WTC11 (cell line): Measurements from ENCODE around the gene ENTREP1. TPM values are rescaled to one million over a fixed set of nuclear protein-coding genes. Genes with fewer than 3 reads are reported as not detected.

Experiments used
- ATAC-seq: fragments of 200-7000 bp; cut with Tn5 transposase; 2 replicates; pipeline ENCODE4 v1.10.0; 2021; ENCODE audit warnings: mild to moderate bottlenecking, moderate library complexity
- CTCF ChIA-PET: fragments of 300-600 bp; sonication (Branson Sonifier 250); formaldehyde crosslinking; loops from one replicate; lab custom pipeline; 2021; ENCODE audit warnings: antibody characterized with exemption; lab: Charles Lee
- POLR2A ChIA-PET: fragments of 350-600 bp; sonication (Branson Sonifier 250); formaldehyde crosslinking; loops from one replicate; lab custom pipeline; 2021; ENCODE audit warnings: antibody characterized with exemption; lab: Charles Lee
- DNase-seq: peaks from one replicate; pipeline ENCODE4 v3.0.0; 2021; ENCODE audit warnings: low spot score
- H3K27ac Mint-ChIP-seq: 2 replicates; pipeline ENCODE4 v1.8.0; 2021; ENCODE audit warnings: mixed read lengths
- H3K27me3 Mint-ChIP-seq: 2 replicates; pipeline ENCODE4 v1.8.0; 2021; ENCODE audit warnings: low read depth, mild to moderate bottlenecking, moderate library complexity, mixed read lengths
- H3K36me3 Mint-ChIP-seq: 2 replicates; pipeline ENCODE4 v1.8.0; 2021; ENCODE audit warnings: mixed read lengths
- H3K4me1 Mint-ChIP-seq: 2 replicates; pipeline ENCODE4 v1.8.0; 2022; ENCODE audit warnings: mixed read lengths
- H3K4me3 Mint-ChIP-seq: 2 replicates; pipeline ENCODE4 v1.8.0; 2021; ENCODE audit warnings: mild to moderate bottlenecking, moderate library complexity, mixed read lengths
- H3K9me3 Mint-ChIP-seq: 2 replicates; pipeline ENCODE4 v1.8.0; 2021; ENCODE audit warnings: mixed read lengths
- ESRRA ChIP-seq: sonication (generic); formaldehyde crosslinking; IDR thresholded peaks from 2 replicates; pipeline ENCODE4 v1.8.1; 2022; ENCODE audit warnings: mild to moderate bottlenecking, missing genetic modification reagents, borderline replicate concordance
- ETV6 ChIP-seq: sonication (generic); formaldehyde crosslinking; IDR thresholded peaks from 2 replicates; pipeline ENCODE4 v1.8.1; 2022; ENCODE audit warnings: mild to moderate bottlenecking, missing genetic modification reagents
- GTF2I ChIP-seq: fragments of 250-450 bp; sonication (Bioruptor Pico); conservative IDR thresholded peaks from 2 replicates; pipeline ENCODE4 v1.4.0; 2021; ENCODE audit warnings: mild to moderate bottlenecking
- IRF2 ChIP-seq: sonication (generic); formaldehyde crosslinking; IDR thresholded peaks from 2 replicates; pipeline ENCODE4 v1.8.0; 2022; ENCODE audit warnings: low read depth, missing genetic modification reagents, borderline replicate concordance
- KAT7 ChIP-seq: sonication (generic); formaldehyde crosslinking; IDR thresholded peaks from 2 replicates; pipeline ENCODE4 v1.8.1; 2023; ENCODE audit warnings: missing genetic modification reagents, mild to moderate bottlenecking, borderline replicate concordance
- NFATC4 ChIP-seq: fragments of 250-450 bp; sonication (Bioruptor Pico); IDR thresholded peaks from 2 replicates; pipeline ENCODE4 v1.9.0; 2021; ENCODE audit warnings: mild to moderate bottlenecking
- NR1H2 ChIP-seq: sonication (generic); formaldehyde crosslinking; IDR thresholded peaks from 2 replicates; pipeline ENCODE4 v1.9.0; 2021; ENCODE audit warnings: mild to moderate bottlenecking, moderate library complexity, missing genetic modification reagents
- TEAD1 ChIP-seq: sonication (generic); formaldehyde crosslinking; IDR thresholded peaks from 2 replicates; pipeline ENCODE4 v1.8.0; 2022; ENCODE audit warnings: mild to moderate bottlenecking, missing genetic modification reagents
- TEAD4 ChIP-seq: sonication (generic); formaldehyde crosslinking; IDR thresholded peaks from 2 replicates; pipeline ENCODE4 v1.8.0; 2022; ENCODE audit warnings: mild to moderate bottlenecking, missing genetic modification reagents
- ZNF317 ChIP-seq: sonication (generic); formaldehyde crosslinking; IDR thresholded peaks from 2 replicates; pipeline ENCODE4 v1.8.1; 2023; ENCODE audit warnings: low read depth, mild to moderate bottlenecking, moderate library complexity, missing genetic modification reagents, borderline replicate concordance
- ZNF416 ChIP-seq: fragments of 250-450 bp; sonication (Bioruptor Pico); IDR thresholded peaks from 2 replicates; pipeline ENCODE4 v1.9.0; 2021; ENCODE audit warnings: mild to moderate bottlenecking, inconsistent platforms
- total RNA-seq: library from RNA; stranded (reverse); gene quantifications from 3 replicates; pipeline ENCODE4 v1.2.3, GENCODE V29; 2021
- TF ChIP-seq, protein P1 (sequence below): fragments of 250-450 bp; sonication (Bioruptor Pico); IDR thresholded peaks from 2 replicates; pipeline ENCODE4 v1.9.0; 2021; ENCODE audit warnings: mild to moderate bottlenecking
- TF ChIP-seq, protein P2 (sequence below): sonication (generic); formaldehyde crosslinking; IDR thresholded peaks from 2 replicates; pipeline ENCODE4 v1.8.1; 2023; ENCODE audit warnings: mild to moderate bottlenecking, missing genetic modification reagents, moderate library complexity
- TF ChIP-seq, protein P3 (sequence below): sonication (generic); formaldehyde crosslinking; conservative IDR thresholded peaks from 2 replicates; pipeline ENCODE4 v1.8.1; 2023; ENCODE audit warnings: mild to moderate bottlenecking, low read depth, missing genetic modification reagents, moderate library complexity
- TF ChIP-seq, protein P4 (sequence below): sonication (generic); formaldehyde crosslinking; IDR thresholded peaks from 2 replicates; pipeline ENCODE4 v1.8.0; 2023; ENCODE audit warnings: missing genetic modification reagents
- TF ChIP-seq, protein P5 (sequence below): sonication (generic); formaldehyde crosslinking; IDR thresholded peaks from 2 replicates; pipeline ENCODE4 v1.8.1; 2023; ENCODE audit warnings: mild to moderate bottlenecking, missing genetic modification reagents
- TF ChIP-seq, protein P6 (sequence below): fragments of 250-450 bp; sonication (Bioruptor Pico); IDR thresholded peaks from 2 replicates; pipeline ENCODE4 v1.8.0; 2021; ENCODE audit warnings: mild to moderate bottlenecking
- TF ChIP-seq, protein P7 (sequence below): sonication (generic); formaldehyde crosslinking; IDR thresholded peaks from 2 replicates; pipeline ENCODE4 v1.8.1; 2022; ENCODE audit warnings: low read depth, missing genetic modification reagents, borderline replicate concordance
- TF ChIP-seq, protein P8 (sequence below): sonication (generic); formaldehyde crosslinking; IDR thresholded peaks from 2 replicates; pipeline ENCODE4 v1.8.0; 2022; ENCODE audit warnings: mild to moderate bottlenecking, missing genetic modification reagents

Gene ENTREP1
- total RNA-seq, 1 experiment from 2014 or later: 22.4 TPM

DNA sequence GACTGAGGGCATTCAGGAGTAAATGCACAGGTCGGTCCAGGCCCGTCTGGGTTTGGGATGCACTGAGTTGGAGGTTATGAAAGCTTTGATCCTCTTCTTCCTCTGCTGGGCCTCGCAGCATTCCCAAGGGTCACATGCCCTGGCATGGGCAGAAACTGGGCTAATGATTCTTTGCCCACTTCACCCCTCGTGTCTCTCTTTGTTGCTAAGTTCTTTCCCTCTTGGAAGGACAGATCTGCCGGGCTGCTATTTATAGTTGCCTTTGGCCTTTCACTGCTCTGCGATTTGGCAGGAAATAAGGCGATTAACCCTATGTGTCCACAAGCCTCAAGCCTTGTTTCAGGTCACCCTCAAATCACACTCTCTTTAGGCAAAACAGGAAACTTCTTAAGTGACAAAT lies 66.9 kb downstream of the ENTREP1 start (continued):
- TF ChIP-seq ZNF317 (CRISPR knock-in tag) (no peak), NFATC4 (CRISPR knock-in tag) (no peak), ESRRA (CRISPR knock-in tag) (no peak), IRF2 (CRISPR knock-in tag) (no peak)
- TF ChIP-seq, protein P1, sequence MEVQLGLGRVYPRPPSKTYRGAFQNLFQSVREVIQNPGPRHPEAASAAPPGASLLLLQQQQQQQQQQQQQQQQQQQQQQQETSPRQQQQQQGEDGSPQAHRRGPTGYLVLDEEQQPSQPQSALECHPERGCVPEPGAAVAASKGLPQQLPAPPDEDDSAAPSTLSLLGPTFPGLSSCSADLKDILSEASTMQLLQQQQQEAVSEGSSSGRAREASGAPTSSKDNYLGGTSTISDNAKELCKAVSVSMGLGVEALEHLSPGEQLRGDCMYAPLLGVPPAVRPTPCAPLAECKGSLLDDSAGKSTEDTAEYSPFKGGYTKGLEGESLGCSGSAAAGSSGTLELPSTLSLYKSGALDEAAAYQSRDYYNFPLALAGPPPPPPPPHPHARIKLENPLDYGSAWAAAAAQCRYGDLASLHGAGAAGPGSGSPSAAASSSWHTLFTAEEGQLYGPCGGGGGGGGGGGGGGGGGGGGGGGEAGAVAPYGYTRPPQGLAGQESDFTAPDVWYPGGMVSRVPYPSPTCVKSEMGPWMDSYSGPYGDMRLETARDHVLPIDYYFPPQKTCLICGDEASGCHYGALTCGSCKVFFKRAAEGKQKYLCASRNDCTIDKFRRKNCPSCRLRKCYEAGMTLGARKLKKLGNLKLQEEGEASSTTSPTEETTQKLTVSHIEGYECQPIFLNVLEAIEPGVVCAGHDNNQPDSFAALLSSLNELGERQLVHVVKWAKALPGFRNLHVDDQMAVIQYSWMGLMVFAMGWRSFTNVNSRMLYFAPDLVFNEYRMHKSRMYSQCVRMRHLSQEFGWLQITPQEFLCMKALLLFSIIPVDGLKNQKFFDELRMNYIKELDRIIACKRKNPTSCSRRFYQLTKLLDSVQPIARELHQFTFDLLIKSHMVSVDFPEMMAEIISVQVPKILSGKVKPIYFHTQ: no peak

DNA sequence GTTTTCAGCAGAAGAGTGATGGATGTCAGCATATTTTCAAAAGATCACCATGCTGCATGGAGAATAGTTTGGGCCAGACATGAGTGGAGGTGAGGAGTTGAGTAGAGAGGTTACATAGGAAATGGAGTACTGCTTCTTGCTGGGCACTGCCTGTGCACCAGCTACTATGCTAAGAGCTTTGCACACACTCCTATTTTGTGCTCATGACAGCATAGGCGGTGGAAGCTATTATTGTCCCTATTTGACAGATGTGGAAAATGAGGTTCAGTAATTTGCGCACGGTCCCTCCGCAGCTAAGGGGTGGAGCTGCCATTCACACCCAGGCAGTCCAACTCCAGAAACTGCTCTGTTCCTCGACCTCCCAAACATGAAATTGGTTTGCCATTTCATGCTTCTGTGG lies 67.8 kb downstream of the ENTREP1 start:
- TF ChIP-seq, protein P2, sequence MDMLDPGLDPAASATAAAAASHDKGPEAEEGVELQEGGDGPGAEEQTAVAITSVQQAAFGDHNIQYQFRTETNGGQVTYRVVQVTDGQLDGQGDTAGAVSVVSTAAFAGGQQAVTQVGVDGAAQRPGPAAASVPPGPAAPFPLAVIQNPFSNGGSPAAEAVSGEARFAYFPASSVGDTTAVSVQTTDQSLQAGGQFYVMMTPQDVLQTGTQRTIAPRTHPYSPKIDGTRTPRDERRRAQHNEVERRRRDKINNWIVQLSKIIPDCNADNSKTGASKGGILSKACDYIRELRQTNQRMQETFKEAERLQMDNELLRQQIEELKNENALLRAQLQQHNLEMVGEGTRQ (CRISPR knock-in tag): no peak
- TF ChIP-seq, protein P3, sequence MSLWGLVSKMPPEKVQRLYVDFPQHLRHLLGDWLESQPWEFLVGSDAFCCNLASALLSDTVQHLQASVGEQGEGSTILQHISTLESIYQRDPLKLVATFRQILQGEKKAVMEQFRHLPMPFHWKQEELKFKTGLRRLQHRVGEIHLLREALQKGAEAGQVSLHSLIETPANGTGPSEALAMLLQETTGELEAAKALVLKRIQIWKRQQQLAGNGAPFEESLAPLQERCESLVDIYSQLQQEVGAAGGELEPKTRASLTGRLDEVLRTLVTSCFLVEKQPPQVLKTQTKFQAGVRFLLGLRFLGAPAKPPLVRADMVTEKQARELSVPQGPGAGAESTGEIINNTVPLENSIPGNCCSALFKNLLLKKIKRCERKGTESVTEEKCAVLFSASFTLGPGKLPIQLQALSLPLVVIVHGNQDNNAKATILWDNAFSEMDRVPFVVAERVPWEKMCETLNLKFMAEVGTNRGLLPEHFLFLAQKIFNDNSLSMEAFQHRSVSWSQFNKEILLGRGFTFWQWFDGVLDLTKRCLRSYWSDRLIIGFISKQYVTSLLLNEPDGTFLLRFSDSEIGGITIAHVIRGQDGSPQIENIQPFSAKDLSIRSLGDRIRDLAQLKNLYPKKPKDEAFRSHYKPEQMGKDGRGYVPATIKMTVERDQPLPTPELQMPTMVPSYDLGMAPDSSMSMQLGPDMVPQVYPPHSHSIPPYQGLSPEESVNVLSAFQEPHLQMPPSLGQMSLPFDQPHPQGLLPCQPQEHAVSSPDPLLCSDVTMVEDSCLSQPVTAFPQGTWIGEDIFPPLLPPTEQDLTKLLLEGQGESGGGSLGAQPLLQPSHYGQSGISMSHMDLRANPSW (CRISPR knock-in tag): no peak
- TF ChIP-seq, protein P4, sequence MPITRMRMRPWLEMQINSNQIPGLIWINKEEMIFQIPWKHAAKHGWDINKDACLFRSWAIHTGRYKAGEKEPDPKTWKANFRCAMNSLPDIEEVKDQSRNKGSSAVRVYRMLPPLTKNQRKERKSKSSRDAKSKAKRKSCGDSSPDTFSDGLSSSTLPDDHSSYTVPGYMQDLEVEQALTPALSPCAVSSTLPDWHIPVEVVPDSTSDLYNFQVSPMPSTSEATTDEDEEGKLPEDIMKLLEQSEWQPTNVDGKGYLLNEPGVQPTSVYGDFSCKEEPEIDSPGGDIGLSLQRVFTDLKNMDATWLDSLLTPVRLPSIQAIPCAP (CRISPR knock-in tag): no peak
- Mint-ChIP-seq H3K9me3 (no peaks in the 10 kb centered on the region; the same call in 1 of the 2 replicates), H3K27ac (no peak overlapping the region), H3K27me3 (no peaks in the 10 kb centered on the region), H3K4me3 (no peak overlapping the region), H3K4me1 (0 out of 2 replicates have a peak, but pooled peaks cover 5% of the 10 kb centered on the region), H3K36me3 (peaks cover 32% of the 10 kb centered on the region)
- ATAC-seq (no peak), DNase-seq (no peak)
- CTCF ChIA-PET: interaction anchor here (2.0 kb wide), 1 partner anchor 169 kb away, joined by 7 read pairs; no protein-coding TSS in a partner anchor
- POLR2A ChIA-PET: no interaction called here

DNA sequence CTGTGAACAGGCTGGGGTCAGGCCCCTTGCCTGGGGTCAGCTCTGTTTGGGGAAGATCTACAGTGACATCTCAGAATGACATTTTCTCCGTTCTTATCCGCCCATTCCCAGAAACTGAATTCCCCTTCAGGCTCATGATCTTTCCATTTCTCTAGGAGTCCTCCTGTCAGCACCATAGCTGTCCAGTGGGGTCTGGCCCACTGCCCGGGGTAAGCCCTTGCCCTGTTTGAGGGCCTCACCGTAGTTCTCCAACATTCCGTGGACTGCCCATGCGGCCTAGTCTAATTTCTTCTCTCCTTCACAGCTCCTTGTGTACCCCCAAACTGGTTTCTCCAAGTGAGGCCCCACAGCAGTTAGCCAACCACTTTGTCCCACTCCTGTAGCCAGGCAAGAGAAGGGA lies 68.4 kb downstream of the ENTREP1 start:
- H3K36me3 Mint-ChIP-seq: peaks cover 26% of the 10 kb centered on the region
- ATAC-seq (no peak), DNase-seq (no peak)
- no peaks in the 10 kb centered on the region; the same call in 1 of the 2 replicates for H3K9me3 Mint-ChIP-seq
- no peaks in the 10 kb centered on the region for H3K27me3 Mint-ChIP-seq
- H3K4me3 Mint-ChIP-seq: no peak overlapping the region
- H3K27ac Mint-ChIP-seq: peak overlapping the region; percentile 37
- ChIA-PET POLR2A (no interaction called here), CTCF (interaction anchor here (0.7 to 2.0 kb wide), 2 partner anchors 170 to 281 kb away, joined by 3 to 7 read pairs; no protein-coding TSS in a partner anchor)
- 0 out of 2 replicates have a peak, but pooled peaks cover 5% of the 10 kb centered on the region for H3K4me1 Mint-ChIP-seq
- TF ChIP-seq KAT7 (CRISPR knock-in tag): no peak
- TF ChIP-seq, protein P5, sequence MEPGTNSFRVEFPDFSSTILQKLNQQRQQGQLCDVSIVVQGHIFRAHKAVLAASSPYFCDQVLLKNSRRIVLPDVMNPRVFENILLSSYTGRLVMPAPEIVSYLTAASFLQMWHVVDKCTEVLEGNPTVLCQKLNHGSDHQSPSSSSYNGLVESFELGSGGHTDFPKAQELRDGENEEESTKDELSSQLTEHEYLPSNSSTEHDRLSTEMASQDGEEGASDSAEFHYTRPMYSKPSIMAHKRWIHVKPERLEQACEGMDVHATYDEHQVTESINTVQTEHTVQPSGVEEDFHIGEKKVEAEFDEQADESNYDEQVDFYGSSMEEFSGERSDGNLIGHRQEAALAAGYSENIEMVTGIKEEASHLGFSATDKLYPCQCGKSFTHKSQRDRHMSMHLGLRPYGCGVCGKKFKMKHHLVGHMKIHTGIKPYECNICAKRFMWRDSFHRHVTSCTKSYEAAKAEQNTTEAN (CRISPR knock-in tag): no peak
- TF ChIP-seq, protein P6, sequence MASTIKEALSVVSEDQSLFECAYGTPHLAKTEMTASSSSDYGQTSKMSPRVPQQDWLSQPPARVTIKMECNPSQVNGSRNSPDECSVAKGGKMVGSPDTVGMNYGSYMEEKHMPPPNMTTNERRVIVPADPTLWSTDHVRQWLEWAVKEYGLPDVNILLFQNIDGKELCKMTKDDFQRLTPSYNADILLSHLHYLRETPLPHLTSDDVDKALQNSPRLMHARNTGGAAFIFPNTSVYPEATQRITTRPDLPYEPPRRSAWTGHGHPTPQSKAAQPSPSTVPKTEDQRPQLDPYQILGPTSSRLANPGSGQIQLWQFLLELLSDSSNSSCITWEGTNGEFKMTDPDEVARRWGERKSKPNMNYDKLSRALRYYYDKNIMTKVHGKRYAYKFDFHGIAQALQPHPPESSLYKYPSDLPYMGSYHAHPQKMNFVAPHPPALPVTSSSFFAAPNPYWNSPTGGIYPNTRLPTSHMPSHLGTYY (CRISPR knock-in tag): no peak
- no peak for TF ChIP-seq ETV6 (CRISPR knock-in tag)
- TF ChIP-seq TEAD4 (CRISPR knock-in tag): no peak
- TF ChIP-seq, protein P7, sequence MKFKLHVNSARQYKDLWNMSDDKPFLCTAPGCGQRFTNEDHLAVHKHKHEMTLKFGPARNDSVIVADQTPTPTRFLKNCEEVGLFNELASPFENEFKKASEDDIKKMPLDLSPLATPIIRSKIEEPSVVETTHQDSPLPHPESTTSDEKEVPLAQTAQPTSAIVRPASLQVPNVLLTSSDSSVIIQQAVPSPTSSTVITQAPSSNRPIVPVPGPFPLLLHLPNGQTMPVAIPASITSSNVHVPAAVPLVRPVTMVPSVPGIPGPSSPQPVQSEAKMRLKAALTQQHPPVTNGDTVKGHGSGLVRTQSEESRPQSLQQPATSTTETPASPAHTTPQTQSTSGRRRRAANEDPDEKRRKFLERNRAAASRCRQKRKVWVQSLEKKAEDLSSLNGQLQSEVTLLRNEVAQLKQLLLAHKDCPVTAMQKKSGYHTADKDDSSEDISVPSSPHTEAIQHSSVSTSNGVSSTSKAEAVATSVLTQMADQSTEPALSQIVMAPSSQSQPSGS (CRISPR knock-in tag): no peak
- TF ChIP-seq TEAD1: no peak
- TF ChIP-seq NR1H2: no peak
- no peak for TF ChIP-seq GTF2I (CRISPR knock-in tag)
- no peak for TF ChIP-seq ZNF416 (CRISPR knock-in tag)
- TF ChIP-seq, protein P8, sequence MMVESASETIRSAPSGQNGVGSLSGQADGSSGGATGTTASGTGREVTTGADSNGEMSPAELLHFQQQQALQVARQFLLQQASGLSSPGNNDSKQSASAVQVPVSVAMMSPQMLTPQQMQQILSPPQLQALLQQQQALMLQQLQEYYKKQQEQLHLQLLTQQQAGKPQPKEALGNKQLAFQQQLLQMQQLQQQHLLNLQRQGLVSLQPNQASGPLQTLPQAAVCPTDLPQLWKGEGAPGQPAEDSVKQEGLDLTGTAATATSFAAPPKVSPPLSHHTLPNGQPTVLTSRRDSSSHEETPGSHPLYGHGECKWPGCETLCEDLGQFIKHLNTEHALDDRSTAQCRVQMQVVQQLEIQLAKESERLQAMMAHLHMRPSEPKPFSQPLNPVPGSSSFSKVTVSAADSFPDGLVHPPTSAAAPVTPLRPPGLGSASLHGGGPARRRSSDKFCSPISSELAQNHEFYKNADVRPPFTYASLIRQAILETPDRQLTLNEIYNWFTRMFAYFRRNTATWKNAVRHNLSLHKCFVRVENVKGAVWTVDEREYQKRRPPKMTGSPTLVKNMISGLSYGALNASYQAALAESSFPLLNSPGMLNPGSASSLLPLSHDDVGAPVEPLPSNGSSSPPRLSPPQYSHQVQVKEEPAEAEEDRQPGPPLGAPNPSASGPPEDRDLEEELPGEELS (CRISPR knock-in tag): no peak
